Mucosa of stomach (tissue), 1 donor: ENCODE measurements around the gene TMEM8B.
"Not testable (repeated sequence)": the region's sequence is repeated elsewhere in the genome, so short reads cannot be mapped to it uniquely, and the experiment has no call there.

Experiments used
- H3K27me3 ChIP-seq: one replicate; pipeline ENCODE4 v1.7.0; 2013; ENCODE audit warnings: mild to moderate bottlenecking, low read length; ENCODE audit not compliant: control insufficient read depth, insufficient read depth
- H3K36me3 ChIP-seq: one replicate; pipeline ENCODE4 v1.7.0; 2013; ENCODE audit warnings: low read length; ENCODE audit not compliant: control insufficient read depth, insufficient read depth
- H3K4me1 ChIP-seq: one replicate; pipeline ENCODE4 v1.7.0; 2013; ENCODE audit warnings: mild to moderate bottlenecking, low read length; ENCODE audit not compliant: control insufficient read depth, insufficient read depth
- H3K4me3 ChIP-seq: one replicate; pipeline ENCODE4 v1.7.0; 2013; ENCODE audit warnings: low read length
- H3K9ac ChIP-seq: one replicate; pipeline ENCODE4 v1.7.0; 2013; ENCODE audit warnings: mild to moderate bottlenecking, low read length, moderate library complexity
- H3K9me3 ChIP-seq: one replicate; pipeline ENCODE4 v1.7.0; 2013; ENCODE audit warnings: mild to moderate bottlenecking, low read length, moderate library complexity; ENCODE audit not compliant: control insufficient read depth
- donor health status: Pancreatic carcinoma.

Gene TMEM8B

GRCh38 chr9:35908504-35909125, 79.6 kb downstream of the TMEM8B start:
- peaks cover 66% of the 10 kb centered on the region for H3K4me1 ChIP-seq
- H3K4me3 ChIP-seq: no peak overlapping the region

GRCh38 chr9:35909274-35909673, 80.2 kb downstream of the TMEM8B start, which contains the start of gene SPAAR:
Gene SPAAR, plus strand, starts transcription at chr9:35909490. Its CDS starts 974 bp downstream, at chr9:35910464.
- no peaks in the 10 kb centered on the region for H3K36me3 ChIP-seq
- H3K4me3 ChIP-seq: no peak within 1 kb of the TSS
- H3K27me3 ChIP-seq: no peaks in the 10 kb centered on the region
- H3K9me3 ChIP-seq: no peaks in the 10 kb centered on the region
- H3K4me1 ChIP-seq: peaks cover 68% of the 10 kb centered on the region
- H3K9ac ChIP-seq: no peak within 1 kb of the TSS

More at GRCh38 chr9:35908504-35909125, 79.6 kb downstream of the TMEM8B start:
- no peaks in the 10 kb centered on the region for H3K9me3 ChIP-seq
- H3K36me3 ChIP-seq: no peaks in the 10 kb centered on the region
- no peaks in the 10 kb centered on the region for H3K27me3 ChIP-seq
- H3K9ac ChIP-seq: no peak overlapping the region

GRCh38 chr9:35909687-35910612, 80.9 kb downstream of the TMEM8B start:
- H3K36me3 ChIP-seq: no peaks in the 10 kb centered on the region
- no peaks in the 10 kb centered on the region for H3K9me3 ChIP-seq
- peaks cover 69% of the 10 kb centered on the region for H3K4me1 ChIP-seq
- peak overlapping the region; percentile 4 for H3K9ac ChIP-seq
- H3K4me3 ChIP-seq: no peak overlapping the region
- H3K27me3 ChIP-seq: no peaks in the 10 kb centered on the region

GRCh38 chr9:35910613-35911359, 81.8 kb downstream of the TMEM8B start:
- no peaks in the 10 kb centered on the region for H3K27me3 ChIP-seq
- peak overlapping the region; percentile 4 for H3K9ac ChIP-seq
- H3K4me3 ChIP-seq: no peak overlapping the region
- no peaks in the 10 kb centered on the region for H3K9me3 ChIP-seq
- peaks cover 62% of the 10 kb centered on the region for H3K4me1 ChIP-seq
- no peaks in the 10 kb centered on the region for H3K36me3 ChIP-seq

- Histone ChIP-seq H3K36me3 (no peaks in the 10 kb centered on the region), H3K4me3 (no peak overlapping the region), H3K9me3 (no peaks in the 10 kb centered on the region), H3K9ac (no peak overlapping the region), H3K4me1 (peaks cover 61% of the 10 kb centered on the region), H3K27me3 (no peaks in the 10 kb centered on the region)
Observed at GRCh38 chr9:35911690-35912089, 82.7 kb downstream of the TMEM8B start.

GRCh38 chr9:35912791-35913400, 83.9 kb downstream of the TMEM8B start:
- no peak overlapping the region for H3K9ac ChIP-seq
- no peaks in the 10 kb centered on the region for H3K36me3 ChIP-seq
- H3K4me1 ChIP-seq: peaks cover 49% of the 10 kb centered on the region
- no peaks in the 10 kb centered on the region for H3K9me3 ChIP-seq
- H3K27me3 ChIP-seq: no peaks in the 10 kb centered on the region
- H3K4me3 ChIP-seq: no peak overlapping the region

- H3K9me3 ChIP-seq, H3K4me3 ChIP-seq, H3K27me3 ChIP-seq, H3K36me3 ChIP-seq, H3K9ac ChIP-seq: not testable (repeated sequence)
- H3K4me1 ChIP-seq: peaks cover 44% of the 10 kb centered on the region
Observed at GRCh38 chr9:35913429-35913828, 84.4 kb downstream of the TMEM8B start.

GRCh38 chr9:35914301-35914807, 85.3 kb downstream of the TMEM8B start:
- H3K4me1 ChIP-seq: peaks cover 34% of the 10 kb centered on the region

More at GRCh38 chr9:35914301-35914807, 85.3 kb downstream of the TMEM8B start:
- Histone ChIP-seq H3K36me3 (no peaks in the 10 kb centered on the region), H3K9me3 (no peaks in the 10 kb centered on the region), H3K27me3 (no peaks in the 10 kb centered on the region), H3K4me3 (no peak overlapping the region), H3K9ac (no peak overlapping the region)
